Iris pigment epithelial cell (primary cell): ENCODE measurements around the gene GJD3.
"Not testable (repeated sequence)": the region's sequence is repeated elsewhere in the genome, so short reads cannot be mapped to it uniquely, and the experiment has no call there.

Experiments
- DNase-seq: peaks from one replicate; pipeline ENCODE4 v3.0.0-alpha.2; 2011; ENCODE audit warnings: low read depth

The GJD3 gene

GRCh38 chr17:40364121-40364861, at the start of gene GJD3:
GJD3 (minus strand) TSS chr17:40364737; CDS start chr17:40363815, 922 bp downstream.
- DNase-seq: no peak

DNA sequence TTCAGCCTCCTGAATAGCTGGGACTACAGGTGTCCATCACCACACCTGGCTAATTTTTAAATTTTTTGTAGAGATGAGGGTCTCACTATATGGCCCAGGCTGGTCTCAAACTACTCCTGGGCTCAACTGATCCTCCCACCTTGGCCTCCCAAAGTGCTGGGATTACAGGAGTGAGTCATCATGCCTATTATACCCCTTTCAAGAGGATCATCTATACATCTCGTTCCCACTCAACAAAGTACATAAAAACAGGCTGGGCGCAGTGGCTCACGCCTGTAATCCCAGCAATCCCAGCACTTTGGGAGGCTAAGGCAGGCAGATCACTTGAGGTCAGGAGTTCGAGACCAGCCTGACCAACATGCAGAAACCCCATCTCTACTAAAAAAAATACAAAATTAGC, 49.8 kb upstream of the GJD3 start:
- DNase-seq: not testable (repeated sequence)

- DNase-seq: no peak
Measured at GRCh38 chr17:40412880-40413279, 48.3 kb upstream of the GJD3 start.

- no peak for DNase-seq
Measured at GRCh38 chr17:40411821-40412220, 47.3 kb upstream of the GJD3 start.

- DNase-seq: no peak
Measured at GRCh38 chr17:40410082-40410481, 45.5 kb upstream of the GJD3 start.

DNA sequence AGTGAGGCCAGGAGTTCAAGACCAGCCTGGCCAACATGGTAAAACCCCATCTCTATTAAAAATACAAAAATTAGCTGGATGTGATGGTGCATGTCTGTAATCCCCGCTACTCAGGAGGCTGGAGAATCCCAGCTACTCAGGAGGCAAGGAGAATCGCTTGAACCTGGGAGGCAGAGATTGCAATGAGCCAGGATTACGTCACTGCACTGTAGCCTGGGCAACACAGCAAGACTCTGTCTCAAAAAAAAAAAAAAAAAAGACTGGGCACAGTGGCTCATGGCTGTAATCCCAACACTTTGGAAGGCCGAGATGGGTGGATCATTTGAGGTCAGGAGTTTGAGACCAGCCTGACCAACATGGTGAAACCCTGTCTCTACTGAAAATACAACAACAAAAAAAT, 45.0 kb upstream of the GJD3 start:
- not testable (repeated sequence) for DNase-seq

DNA sequence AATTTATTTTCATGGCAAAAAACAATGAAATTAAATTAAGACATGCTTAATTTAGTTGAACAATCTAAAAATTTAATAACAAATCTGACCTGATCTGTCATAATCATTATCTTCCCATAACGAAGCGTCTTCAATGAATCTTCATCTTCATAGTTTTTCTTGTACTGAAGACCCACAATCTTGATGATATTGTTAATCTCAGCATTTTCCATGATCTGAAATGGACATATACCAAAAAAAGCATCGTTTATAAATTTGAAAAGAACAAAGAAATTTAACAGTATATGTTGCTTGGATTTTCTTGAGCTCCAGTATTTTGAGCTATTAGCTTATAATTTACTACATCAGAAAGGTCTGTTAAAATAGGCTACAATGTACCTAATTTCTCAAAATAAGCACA, 42.9 kb upstream of the GJD3 start:
- no peak for DNase-seq

DNA sequence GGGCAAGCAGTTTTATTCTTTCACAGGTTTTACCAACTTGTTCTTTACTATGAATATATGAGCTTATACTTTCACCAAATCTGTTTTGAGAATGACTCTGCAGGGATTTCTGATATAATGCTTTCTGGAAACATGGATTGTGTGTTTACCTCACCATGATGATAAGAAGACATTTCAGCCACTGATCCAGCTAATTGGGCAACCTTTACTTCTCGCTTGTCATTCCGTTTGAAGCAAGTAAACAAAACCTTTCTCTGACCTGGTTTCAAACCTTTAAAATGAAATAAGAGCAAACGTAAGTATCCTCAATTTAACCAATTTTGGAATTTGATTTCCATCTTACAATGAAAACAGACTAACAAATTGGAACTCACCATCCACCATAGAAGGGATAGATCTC, 39.5 kb upstream of the GJD3 start:
- DNase-seq: peak; percentile 34

GRCh38 chr17:40402668-40403067, 38.1 kb upstream of the GJD3 start:
- DNase-seq: no peak

- peak; percentile 58 for DNase-seq
Measured at GRCh38 chr17:40399185-40399584, 34.6 kb upstream of the GJD3 start.

GRCh38 chr17:40386555-40386954, 22.0 kb upstream of the GJD3 start:
- not testable (repeated sequence) for DNase-seq

DNA sequence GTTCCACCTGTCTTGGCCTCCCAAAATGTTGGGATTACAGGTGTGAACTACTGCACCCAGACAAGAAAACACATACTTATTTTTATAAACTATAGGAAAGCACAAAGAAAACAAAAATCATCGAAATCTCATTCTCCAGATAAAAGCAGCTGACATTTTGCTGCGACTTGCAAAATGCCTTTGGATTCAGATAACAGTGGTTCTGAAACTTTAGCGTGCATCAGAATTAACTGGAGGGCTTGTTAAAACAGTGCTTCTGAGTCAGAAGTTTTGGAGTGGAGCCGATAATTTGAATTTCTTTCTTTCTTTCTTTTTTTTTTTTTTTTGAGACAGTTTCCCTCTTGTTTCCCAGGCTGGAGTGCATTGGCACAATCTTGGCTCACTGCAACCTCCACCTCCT, 17.7 kb upstream of the GJD3 start:
- no peak for DNase-seq

DNA sequence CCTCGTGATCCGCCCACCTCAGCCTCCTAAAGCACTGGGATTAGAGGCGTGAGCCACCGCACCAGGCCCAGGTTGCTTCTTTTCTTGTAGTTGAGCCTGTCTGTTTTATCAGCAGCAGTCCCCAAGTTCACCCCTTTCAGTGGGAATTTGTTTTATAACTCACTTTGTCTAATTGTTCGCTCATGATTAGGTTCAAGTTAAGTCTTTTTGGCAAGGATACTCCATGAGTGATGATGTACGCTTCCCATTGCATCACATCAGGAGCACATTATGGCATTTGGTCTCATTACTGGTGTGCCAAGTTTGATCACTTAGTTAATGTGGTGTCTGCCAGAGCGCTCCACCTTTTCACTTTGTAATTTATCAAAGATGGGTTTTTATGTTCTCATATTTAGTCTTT, 14.4 kb upstream of the GJD3 start:
- no peak for DNase-seq

- DNase-seq: no peak
Measured at GRCh38 chr17:40377832-40378231, 13.3 kb upstream of the GJD3 start.

- DNase-seq: not testable (repeated sequence)
Measured at GRCh38 chr17:40376541-40376940, 12.0 kb upstream of the GJD3 start.

- not testable (repeated sequence) for DNase-seq
Measured at GRCh38 chr17:40375786-40376185, 11.2 kb upstream of the GJD3 start.

- DNase-seq: no peak
Measured at GRCh38 chr17:40374821-40375498, 10.4 kb upstream of the GJD3 start.

DNA sequence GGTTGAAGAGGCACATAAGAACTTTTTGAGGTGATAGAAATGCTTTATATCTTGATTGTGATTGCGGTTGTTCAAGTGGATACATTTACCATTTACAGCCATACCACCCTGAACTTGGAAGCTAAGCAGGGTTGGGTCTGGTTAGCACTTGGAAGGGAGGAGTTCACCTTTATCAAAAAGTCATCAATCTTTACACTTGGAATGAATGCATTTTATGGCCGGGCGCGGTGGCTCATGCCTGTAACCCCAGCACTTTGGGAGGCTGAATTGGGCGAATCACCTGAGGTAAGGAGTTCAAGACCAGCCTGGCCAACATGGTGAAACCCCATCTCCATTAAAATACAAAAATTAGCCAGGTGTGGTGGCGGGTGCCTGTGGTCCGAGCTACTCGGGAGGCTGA, 9.5 kb upstream of the GJD3 start:
- DNase-seq: no peak

DNA sequence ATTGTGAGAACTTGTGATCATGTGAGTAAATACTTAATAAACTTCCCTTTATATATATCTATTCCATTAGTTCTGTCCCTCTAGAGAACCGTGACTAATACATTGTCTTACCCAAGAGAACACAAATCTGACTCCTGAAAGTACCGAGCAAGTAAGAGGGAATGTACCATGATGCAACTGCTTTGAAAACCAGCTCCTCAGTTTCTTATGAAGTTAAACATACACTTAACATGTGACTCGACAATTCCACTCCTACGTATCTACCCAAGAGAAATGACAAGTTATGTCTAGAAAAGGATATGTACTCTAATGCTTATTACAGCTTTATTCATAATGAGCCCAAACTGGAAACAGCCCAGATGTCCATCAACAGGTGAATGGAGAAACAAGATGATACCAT, 8.8 kb upstream of the GJD3 start:
- peak; percentile 94 for DNase-seq

GRCh38 chr17:40372644-40373043, 8.1 kb upstream of the GJD3 start:
- DNase-seq: not testable (repeated sequence)

DNA sequence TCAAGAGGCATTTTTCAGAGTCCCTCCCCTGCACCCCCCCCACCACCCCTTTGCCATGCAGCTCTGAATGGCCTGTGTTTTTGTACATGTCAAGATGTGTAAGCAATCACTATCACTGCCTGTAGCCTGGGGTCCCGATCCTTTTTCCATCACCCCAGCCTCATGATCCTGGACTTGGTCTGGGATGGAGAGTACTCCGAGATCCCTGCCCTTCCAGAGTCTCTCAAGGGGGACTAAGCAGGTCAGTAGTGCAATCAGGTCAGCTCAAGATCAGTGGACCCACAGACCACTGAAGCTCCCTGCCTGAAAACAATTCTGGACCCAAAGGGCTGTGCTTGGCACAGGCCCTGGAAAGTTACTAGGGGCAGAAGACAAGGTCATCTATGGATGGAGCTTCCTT, 7.5 kb upstream of the GJD3 start:
- DNase-seq: no peak

DNA sequence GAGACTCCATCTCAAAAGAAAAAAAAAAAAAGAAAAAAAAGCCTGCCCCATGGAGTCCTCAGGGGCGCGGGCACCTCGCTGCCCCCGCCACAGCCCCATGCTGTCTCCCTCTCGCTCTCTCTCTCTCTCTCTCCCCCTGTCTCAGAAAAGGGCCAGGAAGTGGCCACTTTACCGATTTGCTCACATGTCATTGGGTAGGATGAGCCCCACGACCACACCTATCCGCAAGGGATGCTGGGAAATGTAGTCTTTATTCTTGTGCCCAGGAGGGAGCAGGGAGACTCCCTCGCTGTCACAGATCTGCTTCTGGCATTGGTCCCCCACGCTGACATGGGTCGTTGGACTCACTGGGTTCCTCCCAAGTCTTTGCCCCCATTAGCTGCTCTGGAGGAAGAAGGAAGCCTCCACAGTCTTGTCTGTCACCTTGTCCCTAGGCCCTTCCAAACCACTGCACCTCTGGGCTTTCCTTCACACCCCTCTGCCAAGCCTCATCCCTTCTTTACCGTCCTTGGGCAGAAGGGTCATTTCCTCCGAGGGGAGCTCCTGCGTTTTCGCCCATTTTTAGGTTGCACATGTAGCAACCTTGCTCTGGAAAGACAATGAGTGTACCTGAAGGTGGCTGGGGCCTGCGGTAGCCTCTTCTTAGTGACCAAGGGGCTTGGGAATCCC, 6.9 kb upstream of the GJD3 start:
- no peak for DNase-seq

DNA sequence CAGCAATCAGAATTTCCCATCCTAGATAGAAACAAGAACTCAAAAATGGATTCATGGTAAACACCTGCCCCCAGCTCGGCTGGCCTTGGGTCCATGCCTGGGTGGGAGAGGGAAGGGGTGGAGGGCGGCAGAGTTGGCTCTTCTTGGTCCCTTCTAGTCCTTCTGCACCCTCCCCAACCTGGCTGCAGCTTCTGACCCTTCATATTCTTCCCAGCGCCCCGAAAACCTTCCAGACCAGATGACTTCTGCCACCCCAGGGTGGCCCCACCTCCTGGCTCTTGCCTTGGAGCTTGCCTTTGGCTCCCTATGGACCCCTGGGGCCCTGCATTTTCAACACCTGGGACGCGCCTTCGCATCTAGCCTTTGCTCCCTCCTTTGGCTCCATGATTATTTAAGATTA, 5.4 kb upstream of the GJD3 start:
- no peak for DNase-seq
